K562 (cell line): Measurements from ENCODE around the gene ZDHHC8. TPM values are rescaled to one million over a fixed set of nuclear protein-coding genes. Genes with fewer than 3 reads are reported as not detected.

Experiments
- ERF ChIP-seq: fragments of 450-650 bp; formaldehyde crosslinking; IDR thresholded peaks from 2 replicates; pipeline ENCODE4 v1.4.0; 2020; ENCODE audit warnings: mild to moderate bottlenecking, mixed read lengths
- EWSR1 ChIP-seq: fragments of 450-650 bp; IDR thresholded peaks from 2 replicates; pipeline ENCODE4 v1.6.1; 2018; ENCODE audit warnings: borderline replicate concordance, mild to moderate bottlenecking, low read depth, moderate library complexity; ENCODE audit not compliant: partially characterized antibody
- HDAC6 ChIP-seq: IDR thresholded peaks from 2 replicates; pipeline ENCODE4 v1.6.1; 2012; ENCODE audit warnings: low read depth, mild to moderate bottlenecking, control low read depth, inconsistent platforms, low read length, moderate library complexity
- NFRKB ChIP-seq: fragments of 450-650 bp; IDR thresholded peaks from 2 replicates; pipeline ENCODE4 v1.6.1; 2016; ENCODE audit warnings: low read depth
- POLR2G ChIP-seq: fragments of 200-400 bp; formaldehyde crosslinking; IDR thresholded peaks from 2 replicates; pipeline ENCODE4 v1.6.1; 2017; ENCODE audit warnings: low read depth, mild to moderate bottlenecking, antibody characterized with exemption, low read length, moderate library complexity
- RFX7 ChIP-seq: fragments of 250-450 bp; sonication (Bioruptor Pico); IDR thresholded peaks from 2 replicates; pipeline ENCODE4 v1.5.1; 2021; ENCODE audit warnings: mild to moderate bottlenecking
- TEAD4 ChIP-seq, 2 experiments: sonication (generic) in 1 of 2; formaldehyde crosslinking in 1 of 2; IDR thresholded peaks; 2 replicates each; pipeline versions ENCODE4 v1.6.1 to v1.8.0; 2012 to 2022; ENCODE audit warnings: borderline replicate concordance in 1 of 2, inconsistent platforms in 1 of 2, low read length in 1 of 2, mild to moderate bottlenecking in 1 of 2, missing genetic modification reagents in 1 of 2
- THRAP3 ChIP-seq: fragments of 450-650 bp; IDR thresholded peaks from 2 replicates; pipeline ENCODE4 v1.6.1; 2016; ENCODE audit warnings: mild to moderate bottlenecking, inconsistent platforms, borderline replicate concordance
- THRB ChIP-seq: fragments of 450-650 bp; formaldehyde crosslinking; conservative IDR thresholded peaks from 2 replicates; pipeline ENCODE4 v1.4.0; 2022; ENCODE audit warnings: mild to moderate bottlenecking, missing genetic modification characterization
- polyA plus RNA-seq, 8 experiments: library from polyadenylated mRNA; depleted of rRNA in 4 of 8; stranded (reverse) in 5 of 8; unstranded in 3 of 8; fragments of >200 nt; fragmentation: Nextera tagmentation in 2 of 8; fragmentation: Illumina TruSeq in 1 of 8; extraction: Ambion mirVana in 2 of 8; extraction: Trizol in 1 of 8; gene quantifications; 2 replicates each; pipeline versions ENCODE4 v1.2.1 to v1.2.3, GENCODE V29; 2011 to 2014; ENCODE audit warnings: inconsistent platforms in 1 of 8, missing spikeins in 1 of 8
- total RNA-seq, 7 experiments: library from RNA; depleted of rRNA in 6 of 7; stranded (reverse); fragments of >200 nt in 6 of 7; fragmentation: Illumina TruSeq in 2 of 7; extraction: Trizol in 2 of 7; gene quantifications; 2 replicates each; pipeline versions ENCODE4 v1.2.1 to v1.2.3, GENCODE V29; 2011 to 2021; ENCODE audit warnings: low replicate concordance in 1 of 7
- TF ChIP-seq, protein P1 (sequence below): sonication (generic); formaldehyde crosslinking; IDR thresholded peaks from 2 replicates; pipeline ENCODE4 v1.8.1; 2023; ENCODE audit warnings: mild to moderate bottlenecking, missing genetic modification reagents, moderate library complexity
- TF ChIP-seq, protein P2 (sequence below): fragments of 450-650 bp; IDR thresholded peaks from 2 replicates; pipeline ENCODE4 v1.7.1; 2018; ENCODE audit warnings: mild to moderate bottlenecking, low read depth; ENCODE audit not compliant: partially characterized antibody

Gene ZDHHC8
- total and polyA plus RNA-seq, 9 of the 15 experiments (the other 6 are each of a cell fraction or from before 2014, with no cell fraction given), result 0.04 to 109 (median 16.4) TPM

DNA sequence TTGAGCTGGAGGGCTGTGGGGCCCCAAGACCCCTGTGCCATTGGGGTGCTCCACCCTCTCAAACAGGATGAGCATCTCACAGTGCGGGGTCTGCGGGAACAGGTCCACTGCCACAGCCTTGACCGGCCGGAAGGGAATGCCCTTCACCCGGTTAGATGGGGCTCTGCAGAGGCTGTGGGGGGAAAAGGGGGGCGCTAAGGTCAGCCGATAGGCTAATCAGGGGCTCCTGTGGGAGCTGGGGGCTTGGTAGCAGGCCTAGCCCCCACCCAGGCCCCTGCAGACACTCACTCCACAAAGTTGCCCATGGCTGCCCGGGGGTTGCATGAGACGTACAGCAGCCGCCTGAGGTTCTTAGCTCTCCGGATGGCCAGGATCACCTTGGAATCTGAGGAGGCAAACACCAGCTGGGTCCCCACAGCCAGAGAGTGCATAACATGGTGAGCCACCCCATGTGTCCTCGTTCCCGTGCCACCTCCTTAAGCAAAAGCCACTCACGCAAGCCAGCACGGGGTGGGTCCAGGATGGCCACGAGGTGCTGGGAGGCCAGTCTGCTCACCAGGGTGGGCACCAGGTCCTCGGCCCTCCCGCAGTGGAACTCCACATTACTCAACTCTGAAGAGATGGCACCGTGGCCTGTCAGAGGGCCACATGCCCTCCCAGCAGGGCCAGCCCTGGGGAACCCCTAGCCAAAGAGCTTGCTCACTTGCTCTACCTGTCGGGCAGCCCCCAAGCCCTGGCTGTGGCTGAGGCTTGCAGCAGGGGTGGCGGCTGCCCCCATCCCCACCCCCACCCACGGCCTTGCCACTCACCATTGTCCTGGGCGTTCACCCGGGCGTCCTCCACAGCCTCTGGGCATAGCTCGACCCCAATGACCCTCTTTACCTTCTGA lies 18.7 kb upstream of the ZDHHC8 start (continued):
- TF ChIP-seq RFX7 (CRISPR knock-in tag) (0 out of 2 replicates have a peak, but pooled peaks have one; percentile 65), THRAP3 (no peak), NFRKB (no peak), POLR2G (peak; percentile 84), TEAD4 (IDR thresholded peaks at IDR 0.05; ENCODE audit: low read length) (0 out of 2 replicates have a peak, but pooled peaks have one; percentile 5), TEAD4 (CRISPR knock-in tag; IDR thresholded peaks at IDR 0.05; ENCODE audit: borderline replicate concordance) (no peak), THRB (0 out of 2 replicates have a peak, but pooled peaks have one; percentile 1), HDAC6 (peak; percentile 88; the same call in 1 of the 2 replicates), EWSR1 (no peak), ERF (CRISPR knock-in tag) (peak; percentile 65; the same call in 1 of the 2 replicates)
- TF ChIP-seq, protein P1, sequence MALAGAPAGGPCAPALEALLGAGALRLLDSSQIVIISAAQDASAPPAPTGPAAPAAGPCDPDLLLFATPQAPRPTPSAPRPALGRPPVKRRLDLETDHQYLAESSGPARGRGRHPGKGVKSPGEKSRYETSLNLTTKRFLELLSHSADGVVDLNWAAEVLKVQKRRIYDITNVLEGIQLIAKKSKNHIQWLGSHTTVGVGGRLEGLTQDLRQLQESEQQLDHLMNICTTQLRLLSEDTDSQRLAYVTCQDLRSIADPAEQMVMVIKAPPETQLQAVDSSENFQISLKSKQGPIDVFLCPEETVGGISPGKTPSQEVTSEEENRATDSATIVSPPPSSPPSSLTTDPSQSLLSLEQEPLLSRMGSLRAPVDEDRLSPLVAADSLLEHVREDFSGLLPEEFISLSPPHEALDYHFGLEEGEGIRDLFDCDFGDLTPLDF, result 0 out of 2 replicates have a peak, but pooled peaks have one; percentile 56
- TF ChIP-seq, protein P2, sequence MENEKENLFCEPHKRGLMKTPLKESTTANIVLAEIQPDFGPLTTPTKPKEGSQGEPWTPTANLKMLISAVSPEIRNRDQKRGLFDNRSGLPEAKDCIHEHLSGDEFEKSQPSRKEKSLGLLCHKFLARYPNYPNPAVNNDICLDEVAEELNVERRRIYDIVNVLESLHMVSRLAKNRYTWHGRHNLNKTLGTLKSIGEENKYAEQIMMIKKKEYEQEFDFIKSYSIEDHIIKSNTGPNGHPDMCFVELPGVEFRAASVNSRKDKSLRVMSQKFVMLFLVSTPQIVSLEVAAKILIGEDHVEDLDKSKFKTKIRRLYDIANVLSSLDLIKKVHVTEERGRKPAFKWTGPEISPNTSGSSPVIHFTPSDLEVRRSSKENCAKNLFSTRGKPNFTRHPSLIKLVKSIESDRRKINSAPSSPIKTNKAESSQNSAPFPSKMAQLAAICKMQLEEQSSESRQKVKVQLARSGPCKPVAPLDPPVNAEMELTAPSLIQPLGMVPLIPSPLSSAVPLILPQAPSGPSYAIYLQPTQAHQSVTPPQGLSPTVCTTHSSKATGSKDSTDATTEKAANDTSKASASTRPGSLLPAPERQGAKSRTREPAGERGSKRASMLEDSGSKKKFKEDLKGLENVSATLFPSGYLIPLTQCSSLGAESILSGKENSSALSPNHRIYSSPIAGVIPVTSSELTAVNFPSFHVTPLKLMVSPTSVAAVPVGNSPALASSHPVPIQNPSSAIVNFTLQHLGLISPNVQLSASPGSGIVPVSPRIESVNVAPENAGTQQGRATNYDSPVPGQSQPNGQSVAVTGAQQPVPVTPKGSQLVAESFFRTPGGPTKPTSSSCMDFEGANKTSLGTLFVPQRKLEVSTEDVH, result no peak
